Astrocyte (in vitro differentiated cells and primary cell): ENCODE results near the gene OVOL3. TPM values are rescaled to one million over a fixed set of nuclear protein-coding genes. Genes with fewer than 3 reads are reported as not detected.

Experiments used
- DNase-seq: peaks from one replicate; pipeline ENCODE4 v3.0.0-alpha.2; 2010; ENCODE audit warnings: low read depth
- FAIRE-seq: peaks from 2 replicates; lab custom pipeline; 2011; peaks lifted over from hg19 to GRCh38; lab: Jason Lieb, UNC
- H2AFZ ChIP-seq: 2 replicates; pipeline ENCODE4 v1.6.0; 2012; ENCODE audit warnings: low read depth, low read length, inconsistent platforms
- H3K27ac ChIP-seq: 2 replicates; pipeline ENCODE4 v1.5.1; 2011; ENCODE audit warnings: low read depth, low read length, inconsistent platforms
- H3K27me3 ChIP-seq: 2 replicates; pipeline ENCODE4 v1.6.0; 2011; ENCODE audit warnings: low read length, inconsistent platforms; ENCODE audit not compliant: insufficient read depth
- H3K36me3 ChIP-seq: 2 replicates; pipeline ENCODE4 v1.5.1; 2011; ENCODE audit warnings: low read length, inconsistent platforms; ENCODE audit not compliant: insufficient read depth
- H3K4me1 ChIP-seq: 2 replicates; pipeline ENCODE4 v1.5.1; 2011; ENCODE audit warnings: low read length, inconsistent platforms; ENCODE audit not compliant: insufficient read depth
- H3K4me2 ChIP-seq: 2 replicates; pipeline ENCODE4 v1.6.0; 2012; ENCODE audit warnings: low read length, inconsistent platforms
- H3K4me3 ChIP-seq: 2 replicates; pipeline ENCODE4 v1.5.1; 2011; ENCODE audit warnings: low read depth, mild to moderate bottlenecking, low read length, inconsistent platforms; ENCODE audit not compliant: insufficient read depth
- H3K79me2 ChIP-seq: 2 replicates; pipeline ENCODE4 v1.6.0; 2012; ENCODE audit warnings: mild to moderate bottlenecking, low read length, inconsistent platforms; ENCODE audit not compliant: insufficient read depth
- H3K9ac ChIP-seq: 2 replicates; pipeline ENCODE4 v1.6.0; 2012; ENCODE audit warnings: mild to moderate bottlenecking, low read length, inconsistent platforms
- H3K9me3 ChIP-seq: 2 replicates; pipeline ENCODE4 v1.5.1; 2012; ENCODE audit warnings: low read depth, mild to moderate bottlenecking, low read length, inconsistent platforms; ENCODE audit not compliant: insufficient read depth
- H4K20me1 ChIP-seq: 2 replicates; pipeline ENCODE4 v1.6.0; 2012; ENCODE audit warnings: low read length, inconsistent platforms; ENCODE audit not compliant: insufficient read depth
- H3K27ac Mint-ChIP-seq: one replicate; pipeline ENCODE4 v1.8.0; 2021; ENCODE audit warnings: mild to moderate bottlenecking, mixed read lengths; ENCODE audit not compliant: unreplicated experiment
- H3K27me3 Mint-ChIP-seq: one replicate; pipeline ENCODE4 v1.8.0; 2021; ENCODE audit warnings: low read depth, mixed read lengths; ENCODE audit not compliant: unreplicated experiment
- H3K36me3 Mint-ChIP-seq: one replicate; pipeline ENCODE4 v1.8.0; 2021; ENCODE audit warnings: low read depth, mixed read lengths; ENCODE audit not compliant: unreplicated experiment
- H3K4me1 Mint-ChIP-seq: one replicate; pipeline ENCODE4 v1.8.0; 2021; ENCODE audit warnings: low read depth, mixed read lengths; ENCODE audit not compliant: unreplicated experiment
- H3K4me3 Mint-ChIP-seq: one replicate; pipeline ENCODE4 v1.8.0; 2021; ENCODE audit warnings: mild to moderate bottlenecking, moderate library complexity, mixed read lengths; ENCODE audit not compliant: unreplicated experiment
- H3K9me3 Mint-ChIP-seq: one replicate; pipeline ENCODE4 v1.8.0; 2021; ENCODE audit warnings: mild to moderate bottlenecking, mixed read lengths; ENCODE audit not compliant: unreplicated experiment
- EZH2 ChIP-seq: IDR thresholded peaks from 2 replicates; pipeline ENCODE4 v1.6.1; 2012; ENCODE audit warnings: mild to moderate bottlenecking, low read length, inconsistent platforms; ENCODE audit not compliant: insufficient read depth
- total RNA-seq: library from RNA; stranded (reverse); gene quantifications from 2 replicates; pipeline ENCODE4 v1.2.1, GENCODE V29; 2021
- TF ChIP-seq, protein P1 (sequence below): IDR thresholded peaks from 2 replicates; pipeline ENCODE4 v1.5.1; 2011; ENCODE audit warnings: low read depth, mild to moderate bottlenecking, inconsistent platforms, low read length, moderate library complexity; ENCODE audit not compliant: insufficient read depth

Gene OVOL3
- total RNA-seq, 1 donor from 2014 or later, result not detected

DNA sequence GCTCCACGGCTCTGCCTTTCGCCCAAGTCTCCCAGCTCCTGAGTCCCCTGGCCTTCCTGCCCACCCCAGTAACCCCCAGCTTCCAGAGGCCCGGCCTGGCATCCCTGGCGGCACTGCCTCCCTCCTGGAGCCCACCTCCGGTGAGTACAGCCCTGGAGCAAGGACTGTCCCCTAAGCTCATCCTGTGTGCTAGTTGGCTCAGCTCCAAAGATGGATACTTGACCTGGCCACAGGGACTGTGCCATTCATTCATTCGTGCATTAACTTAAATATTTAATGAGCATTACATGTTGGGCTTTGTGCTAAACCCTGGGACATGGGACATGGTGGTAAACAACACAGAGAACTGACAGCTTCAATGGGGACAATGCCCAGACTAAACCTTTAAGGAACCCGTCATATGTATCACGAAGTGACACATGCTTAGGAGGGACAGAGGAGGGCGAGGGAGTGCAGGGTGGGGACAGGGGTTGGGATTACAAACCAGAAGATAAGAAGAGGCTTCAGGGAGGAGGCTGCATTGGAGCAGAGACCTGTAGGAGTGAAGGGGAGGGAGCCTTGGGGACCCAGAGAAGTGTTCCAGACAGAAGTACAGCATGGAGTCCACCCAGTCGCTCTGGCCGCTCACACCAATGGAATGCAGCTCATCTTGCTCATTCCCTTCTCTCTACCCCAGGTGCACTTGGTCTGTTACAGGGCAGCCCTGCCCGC, 6.9 kb upstream of the OVOL3 start:
- Histone ChIP-seq H3K4me2 (no peak overlapping the region), H3K79me2 (no peaks in the 10 kb centered on the region), H3K4me1 (no peaks in the 10 kb centered on the region), H4K20me1 (no peaks in the 10 kb centered on the region), H2AFZ (no peak overlapping the region), H3K36me3 (peaks cover 3% of the 10 kb centered on the region), H3K27ac (no peak overlapping the region), H3K4me3 (no peak overlapping the region), H3K27me3 (no peaks in the 10 kb centered on the region), H3K9ac (no peak overlapping the region), H3K9me3 (no peaks in the 10 kb centered on the region)
- no peaks in the 10 kb centered on the region for H3K27me3 Mint-ChIP-seq
- H3K9me3 Mint-ChIP-seq, result peaks cover 3% of the 10 kb centered on the region
- no peak for DNase-seq
- H3K27ac Mint-ChIP-seq, result no peak overlapping the region
- FAIRE-seq, result no peak
- H3K4me3 Mint-ChIP-seq, result no peak overlapping the region
- peaks cover 7% of the 10 kb centered on the region for H3K4me1 Mint-ChIP-seq
- peaks cover 8% of the 10 kb centered on the region for H3K36me3 Mint-ChIP-seq
- TF ChIP-seq EZH2, result no peak
- TF ChIP-seq, protein P1, sequence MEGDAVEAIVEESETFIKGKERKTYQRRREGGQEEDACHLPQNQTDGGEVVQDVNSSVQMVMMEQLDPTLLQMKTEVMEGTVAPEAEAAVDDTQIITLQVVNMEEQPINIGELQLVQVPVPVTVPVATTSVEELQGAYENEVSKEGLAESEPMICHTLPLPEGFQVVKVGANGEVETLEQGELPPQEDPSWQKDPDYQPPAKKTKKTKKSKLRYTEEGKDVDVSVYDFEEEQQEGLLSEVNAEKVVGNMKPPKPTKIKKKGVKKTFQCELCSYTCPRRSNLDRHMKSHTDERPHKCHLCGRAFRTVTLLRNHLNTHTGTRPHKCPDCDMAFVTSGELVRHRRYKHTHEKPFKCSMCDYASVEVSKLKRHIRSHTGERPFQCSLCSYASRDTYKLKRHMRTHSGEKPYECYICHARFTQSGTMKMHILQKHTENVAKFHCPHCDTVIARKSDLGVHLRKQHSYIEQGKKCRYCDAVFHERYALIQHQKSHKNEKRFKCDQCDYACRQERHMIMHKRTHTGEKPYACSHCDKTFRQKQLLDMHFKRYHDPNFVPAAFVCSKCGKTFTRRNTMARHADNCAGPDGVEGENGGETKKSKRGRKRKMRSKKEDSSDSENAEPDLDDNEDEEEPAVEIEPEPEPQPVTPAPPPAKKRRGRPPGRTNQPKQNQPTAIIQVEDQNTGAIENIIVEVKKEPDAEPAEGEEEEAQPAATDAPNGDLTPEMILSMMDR, result no peak

DNA sequence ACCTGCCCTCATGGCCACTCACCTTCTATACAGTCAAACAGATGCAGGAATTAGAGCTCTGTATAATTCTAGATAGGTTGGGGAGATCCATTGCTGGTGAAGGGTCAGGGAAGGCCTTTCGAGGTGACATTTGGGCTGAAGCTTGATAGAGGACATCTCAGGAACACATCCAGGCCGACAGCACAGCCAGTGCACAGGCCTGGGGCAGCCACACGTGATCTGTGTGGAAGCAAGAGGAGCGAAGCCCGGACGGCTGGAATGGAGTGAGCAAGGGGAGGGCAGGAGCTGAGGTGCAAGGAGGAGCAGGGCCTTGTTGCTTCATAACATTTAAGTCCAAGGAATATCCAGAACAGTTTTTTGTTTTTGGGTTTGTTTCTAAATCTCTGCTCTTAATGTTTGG, 4.5 kb upstream of the OVOL3 start:
- Histone ChIP-seq H3K9me3 (no peaks in the 10 kb centered on the region), H3K4me1 (no peaks in the 10 kb centered on the region), H3K79me2 (no peaks in the 10 kb centered on the region), H3K27me3 (no peaks in the 10 kb centered on the region), H3K36me3 (peaks cover 3% of the 10 kb centered on the region), H2AFZ (no peak overlapping the region), H4K20me1 (no peaks in the 10 kb centered on the region), H3K27ac (no peak overlapping the region), H3K4me2 (no peak overlapping the region), H3K4me3 (no peak overlapping the region), H3K9ac (no peak overlapping the region)
- Mint-ChIP-seq H3K4me1 (peaks cover 7% of the 10 kb centered on the region), H3K27ac (no peak overlapping the region), H3K4me3 (no peak overlapping the region), H3K36me3 (peaks cover 10% of the 10 kb centered on the region), H3K27me3 (no peaks in the 10 kb centered on the region), H3K9me3 (peaks cover 3% of the 10 kb centered on the region)
- FAIRE-seq (no peak), DNase-seq (no peak)
- TF ChIP-seq EZH2, result no peak
- TF ChIP-seq, protein P1, result no peak

DNA sequence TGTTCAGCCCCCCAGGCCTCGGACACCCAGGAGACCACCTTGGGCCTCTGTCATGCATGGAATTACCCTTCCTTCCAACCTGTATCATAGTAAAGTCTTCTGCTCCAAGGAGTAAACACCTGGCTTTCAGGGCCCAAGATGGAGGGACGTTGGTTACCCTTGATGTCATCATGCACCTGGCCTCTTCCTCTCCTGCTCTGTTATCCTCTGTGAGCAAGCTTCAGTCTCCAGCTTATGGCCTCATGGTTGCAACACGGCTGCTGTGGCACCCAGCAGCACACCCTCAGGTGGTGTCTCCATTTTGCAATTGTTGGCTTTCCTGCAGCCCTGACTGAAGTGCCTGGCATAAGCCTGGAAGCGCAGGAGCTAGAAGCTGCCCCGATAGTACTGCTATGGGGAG, 4.0 kb upstream of the OVOL3 start:
- H3K4me1 Mint-ChIP-seq, result peaks cover 7% of the 10 kb centered on the region
- FAIRE-seq (no peak), DNase-seq (no peak)
- no peak overlapping the region for H3K4me3 ChIP-seq
- no peaks in the 10 kb centered on the region for H3K27me3 ChIP-seq
- H3K4me2 ChIP-seq, result no peak overlapping the region
- no peak overlapping the region for H3K27ac Mint-ChIP-seq
- H3K36me3 ChIP-seq, result peaks cover 3% of the 10 kb centered on the region
- H3K79me2 ChIP-seq, result no peaks in the 10 kb centered on the region
- no peaks in the 10 kb centered on the region for H4K20me1 ChIP-seq
- H3K4me1 ChIP-seq, result no peaks in the 10 kb centered on the region
- H3K27ac ChIP-seq, result no peak overlapping the region
- no peak overlapping the region for H3K4me3 Mint-ChIP-seq
- TF ChIP-seq, protein P1, result no peak
- TF ChIP-seq EZH2, result no peak
- H3K9me3 ChIP-seq, result no peaks in the 10 kb centered on the region
- peaks cover 14% of the 10 kb centered on the region for H3K36me3 Mint-ChIP-seq
- no peak overlapping the region for H3K9ac ChIP-seq
- H3K27me3 Mint-ChIP-seq, result no peaks in the 10 kb centered on the region
- no peak overlapping the region for H2AFZ ChIP-seq
- peaks cover 3% of the 10 kb centered on the region for H3K9me3 Mint-ChIP-seq
